K562 (cell line): ENCODE results near the gene PIK3C2B. TPM values are rescaled to one million over a fixed set of nuclear protein-coding genes. Genes with fewer than 3 reads are reported as not detected.

ENCODE experiments used
- BRF1 ChIP-seq: IDR thresholded peaks from 3 replicates; pipeline ENCODE4 v1.6.1; 2011; ENCODE audit warnings: borderline replicate concordance, mild to moderate bottlenecking; ENCODE audit not compliant: insufficient read length; ENCODE audit errors: extremely low read depth
- CBX3 ChIP-seq, 2 experiments: IDR thresholded peaks; 1 replicate in 1 of 2; 2 replicates in 1 of 2; pipeline ENCODE4 v1.6.1; 2012; ENCODE audit warnings: inconsistent platforms in 2 of 2, low read length in 2 of 2, borderline replicate concordance in 1 of 2, control low read depth in 1 of 2
- CREM ChIP-seq: IDR thresholded peaks from 2 replicates; pipeline ENCODE4 v1.6.1; 2014; ENCODE audit warnings: antibody characterized with exemption, low read depth
- ELF2 ChIP-seq: fragments of 250-450 bp; sonication (Bioruptor Pico); IDR thresholded peaks from 2 replicates; pipeline ENCODE4 v1.5.0; 2021; ENCODE audit warnings: mild to moderate bottlenecking
- FOSL1 ChIP-seq: fragments of 200-800 bp; sonication (Bioruptor generic); conservative IDR thresholded peaks from 2 replicates; pipeline ENCODE4 v1.6.1; 2016; ENCODE audit warnings: missing genetic modification characterization, missing compliant biosample characterization
- GABPA ChIP-seq: fragments of 200-800 bp; sonication (Bioruptor generic); conservative IDR thresholded peaks from 2 replicates; pipeline ENCODE4 v1.6.1; 2016; ENCODE audit warnings: low read depth, missing genetic modification characterization, missing compliant biosample characterization
- GABPB1 ChIP-seq: sonication (generic); formaldehyde crosslinking; IDR thresholded peaks from 2 replicates; pipeline ENCODE4 v1.8.0; 2022; ENCODE audit warnings: mild to moderate bottlenecking, missing genetic modification reagents
- HEY1 ChIP-seq: fragments of 250-450 bp; sonication (Bioruptor Pico); IDR thresholded peaks from 2 replicates; pipeline ENCODE4 v1.5.0; 2020; ENCODE audit warnings: mild to moderate bottlenecking, moderate library complexity, borderline replicate concordance
- HNRNPL ChIP-seq: fragments of 200-400 bp; formaldehyde crosslinking; IDR thresholded peaks from 2 replicates; pipeline ENCODE4 v1.6.1; 2017; ENCODE audit warnings: low read depth, mild to moderate bottlenecking, low read length
- MEIS2 ChIP-seq: fragments of 450-650 bp; IDR thresholded peaks from 2 replicates; pipeline ENCODE4 v1.6.1; 2014; ENCODE audit warnings: mild to moderate bottlenecking; ENCODE audit not compliant: partially characterized antibody
- NEUROD1 ChIP-seq: fragments of 150-350 bp; IDR thresholded peaks from 2 replicates; pipeline ENCODE4 v1.6.1; 2014; ENCODE audit warnings: borderline replicate concordance, low read length, low read depth; ENCODE audit not compliant: partially characterized antibody
- PML ChIP-seq: IDR thresholded peaks from 2 replicates; pipeline ENCODE4 v1.6.1; 2012; ENCODE audit warnings: low read length, inconsistent platforms
- POLR2AphosphoS2 ChIP-seq: IDR thresholded peaks from 2 replicates; pipeline ENCODE4 v1.6.1; 2012; ENCODE audit warnings: low read length, improper control_type of control experiment
- POLR3A ChIP-seq: IDR thresholded peaks from 2 replicates; pipeline ENCODE4 v1.6.1; 2011; ENCODE audit warnings: borderline replicate concordance, mild to moderate bottlenecking, moderate library complexity; ENCODE audit not compliant: insufficient read length, insufficient read depth; ENCODE audit errors: extremely low read depth
- RBM22 ChIP-seq: fragments of 200-400 bp; formaldehyde crosslinking; IDR thresholded peaks from 2 replicates; pipeline ENCODE4 v1.6.1; 2018; ENCODE audit warnings: low read length, low read depth; ENCODE audit not compliant: poor library complexity, severe bottlenecking
- RHOXF2B ChIP-seq: fragments of 250-450 bp; sonication (Bioruptor Pico); conservative IDR thresholded peaks from 2 replicates; pipeline ENCODE4 v1.5.1; 2021
- ZBTB7A ChIP-seq: IDR thresholded peaks from 2 replicates; pipeline ENCODE4 v1.6.1; 2011; ENCODE audit warnings: low read depth, mild to moderate bottlenecking, low read length, moderate library complexity, borderline replicate concordance; ENCODE audit not compliant: control insufficient read depth
- ZNF174 ChIP-seq: fragments of 250-450 bp; sonication (Bioruptor Pico); IDR thresholded peaks from 2 replicates; pipeline ENCODE4 v1.4.0; 2020; ENCODE audit warnings: mild to moderate bottlenecking
- ZNF324 ChIP-seq: fragments of 250-450 bp; sonication (Bioruptor Pico); IDR thresholded peaks from 2 replicates; pipeline ENCODE4 v1.4.0; 2020; ENCODE audit warnings: mild to moderate bottlenecking
- ZNF551 ChIP-seq: fragments of 250-450 bp; sonication (Bioruptor Pico); IDR thresholded peaks from 2 replicates; pipeline ENCODE4 v1.5.0; 2021; ENCODE audit warnings: mild to moderate bottlenecking, moderate library complexity
- ZSCAN32 ChIP-seq: fragments of 450-650 bp; formaldehyde crosslinking; IDR thresholded peaks from 2 replicates; pipeline ENCODE4 v1.4.0; 2020; ENCODE audit warnings: mild to moderate bottlenecking, moderate library complexity
- polyA plus RNA-seq, 8 experiments: library from polyadenylated mRNA; depleted of rRNA in 4 of 8; stranded (reverse) in 5 of 8; unstranded in 3 of 8; fragments of >200 nt; fragmentation: Nextera tagmentation in 2 of 8; fragmentation: Illumina TruSeq in 1 of 8; extraction: Ambion mirVana in 2 of 8; extraction: Trizol in 1 of 8; gene quantifications; 2 replicates each; pipeline versions ENCODE4 v1.2.1 to v1.2.3, GENCODE V29; 2011 to 2014; ENCODE audit warnings: inconsistent platforms in 1 of 8, missing spikeins in 1 of 8
- total RNA-seq, 7 experiments: library from RNA; depleted of rRNA in 6 of 7; stranded (reverse); fragments of >200 nt in 6 of 7; fragmentation: Illumina TruSeq in 2 of 7; extraction: Trizol in 2 of 7; gene quantifications; 2 replicates each; pipeline versions ENCODE4 v1.2.1 to v1.2.3, GENCODE V29; 2011 to 2021; ENCODE audit warnings: low replicate concordance in 1 of 7
- TF ChIP-seq, protein P1 (sequence below): fragments of 450-650 bp; IDR thresholded peaks from 2 replicates; pipeline ENCODE4 v1.6.1; 2016; ENCODE audit warnings: borderline replicate concordance
- TF ChIP-seq, protein P2 (sequence below), 2 experiments: fragments of 250-450 bp in 1 of 2; fragments of 450-650 bp in 1 of 2; sonication (Bioruptor Pico) in 1 of 2; IDR thresholded peaks; 2 replicates each; pipeline versions ENCODE4 v1.6.1 to v1.8.0; 2016 to 2021; ENCODE audit warnings: mild to moderate bottlenecking in 2 of 2, moderate library complexity in 2 of 2, missing compliant biosample characterization in 1 of 2, missing genetic modification characterization in 1 of 2
- TF ChIP-seq, protein P3 (sequence below): fragments of 450-650 bp; formaldehyde crosslinking; IDR thresholded peaks from 2 replicates; pipeline ENCODE4 v1.4.0; 2020; ENCODE audit warnings: mild to moderate bottlenecking, mixed read lengths
- TF ChIP-seq, protein P4 (sequence below): fragments of 450-650 bp; formaldehyde crosslinking; IDR thresholded peaks from 2 replicates; pipeline ENCODE4 v1.4.0; 2020; ENCODE audit warnings: mild to moderate bottlenecking

PIK3C2B gene
- total and polyA plus RNA-seq, 9 of the 15 experiments (the other 6 are each of a cell fraction or from before 2014, with no cell fraction given) = 0.10 to 2.9 (median 0.72) TPM

DNA sequence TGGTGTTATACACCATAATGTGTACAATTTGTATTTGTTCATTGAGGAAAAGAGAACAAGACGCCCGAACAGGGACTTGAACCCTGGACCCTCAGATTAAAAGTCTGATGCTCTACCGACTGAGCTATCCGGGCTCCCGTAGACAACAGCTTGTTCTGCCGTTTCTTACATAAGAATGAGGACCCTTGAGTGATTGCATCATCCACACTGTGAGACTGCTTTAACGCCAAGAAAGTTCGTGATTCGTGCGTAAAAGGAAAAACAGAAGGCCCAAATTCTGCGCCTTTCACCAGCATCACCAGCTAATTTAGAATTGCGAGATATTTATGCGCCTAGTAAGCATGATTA, 12.3 kb upstream of the PIK3C2B start (continued):
- TF ChIP-seq HNRNPL (no peak), POLR3A (peak; percentile 87), ZNF324 (CRISPR knock-in tag) (no peak), POLR2AphosphoS2 (no peak), RHOXF2B (CRISPR knock-in tag) (peak; percentile 92; the same call in 1 of the 2 replicates), PML (0 out of 2 replicates have a peak, but pooled peaks have one; percentile 4), GABPB1 (CRISPR knock-in tag) (no peak; the same call in 1 of the 2 replicates), ELF2 (no peak), CREM (peak; percentile 90), ZNF174 (no peak), BRF1 (peak; percentile 88), ZBTB7A (peak; percentile 42; the same call in 1 of the 2 replicates), HEY1 (CRISPR knock-in tag) (peak; percentile 76), MEIS2 (peak; percentile 4), ZSCAN32 (peak; percentile 100), NEUROD1 (peak; percentile 70), RBM22 (no peak), FOSL1 (tag) (peak; percentile 16), GABPA (tag) (no peak), ZNF551 (CRISPR knock-in tag) (no peak), CBX3 (IDR thresholded peaks at IDR 0.05; ENCODE audit: borderline replicate concordance in 1 of 2, low read length in 2 of 2) (no peak; a peak in 1 of 3 replicates)
- TF ChIP-seq, protein P1, sequence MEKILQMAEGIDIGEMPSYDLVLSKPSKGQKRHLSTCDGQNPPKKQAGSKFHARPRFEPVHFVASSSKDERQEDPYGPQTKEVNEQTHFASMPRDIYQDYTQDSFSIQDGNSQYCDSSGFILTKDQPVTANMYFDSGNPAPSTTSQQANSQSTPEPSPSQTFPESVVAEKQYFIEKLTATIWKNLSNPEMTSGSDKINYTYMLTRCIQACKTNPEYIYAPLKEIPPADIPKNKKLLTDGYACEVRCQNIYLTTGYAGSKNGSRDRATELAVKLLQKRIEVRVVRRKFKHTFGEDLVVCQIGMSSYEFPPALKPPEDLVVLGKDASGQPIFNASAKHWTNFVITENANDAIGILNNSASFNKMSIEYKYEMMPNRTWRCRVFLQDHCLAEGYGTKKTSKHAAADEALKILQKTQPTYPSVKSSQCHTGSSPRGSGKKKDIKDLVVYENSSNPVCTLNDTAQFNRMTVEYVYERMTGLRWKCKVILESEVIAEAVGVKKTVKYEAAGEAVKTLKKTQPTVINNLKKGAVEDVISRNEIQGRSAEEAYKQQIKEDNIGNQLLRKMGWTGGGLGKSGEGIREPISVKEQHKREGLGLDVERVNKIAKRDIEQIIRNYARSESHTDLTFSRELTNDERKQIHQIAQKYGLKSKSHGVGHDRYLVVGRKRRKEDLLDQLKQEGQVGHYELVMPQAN = no peak
- TF ChIP-seq, protein P2, sequence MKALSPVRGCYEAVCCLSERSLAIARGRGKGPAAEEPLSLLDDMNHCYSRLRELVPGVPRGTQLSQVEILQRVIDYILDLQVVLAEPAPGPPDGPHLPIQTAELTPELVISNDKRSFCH (CRISPR knock-in tag; IDR thresholded peaks at IDR 0.05) = no peak
- TF ChIP-seq, protein P2 (tag; IDR thresholded peaks at IDR 0.05) = peak; percentile 48; the same call in 1 of the 2 replicates
- TF ChIP-seq, protein P3, sequence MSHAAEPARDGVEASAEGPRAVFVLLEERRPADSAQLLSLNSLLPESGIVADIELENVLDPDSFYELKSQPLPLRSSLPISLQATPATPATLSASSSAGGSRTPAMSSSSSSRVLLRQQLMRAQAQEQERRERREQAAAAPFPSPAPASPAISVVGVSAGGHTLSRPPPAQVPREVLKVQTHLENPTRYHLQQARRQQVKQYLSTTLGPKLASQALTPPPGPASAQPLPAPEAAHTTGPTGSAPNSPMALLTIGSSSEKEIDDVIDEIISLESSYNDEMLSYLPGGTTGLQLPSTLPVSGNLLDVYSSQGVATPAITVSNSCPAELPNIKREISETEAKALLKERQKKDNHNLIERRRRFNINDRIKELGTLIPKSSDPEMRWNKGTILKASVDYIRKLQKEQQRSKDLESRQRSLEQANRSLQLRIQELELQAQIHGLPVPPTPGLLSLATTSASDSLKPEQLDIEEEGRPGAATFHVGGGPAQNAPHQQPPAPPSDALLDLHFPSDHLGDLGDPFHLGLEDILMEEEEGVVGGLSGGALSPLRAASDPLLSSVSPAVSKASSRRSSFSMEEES = no peak
- TF ChIP-seq, protein P4, sequence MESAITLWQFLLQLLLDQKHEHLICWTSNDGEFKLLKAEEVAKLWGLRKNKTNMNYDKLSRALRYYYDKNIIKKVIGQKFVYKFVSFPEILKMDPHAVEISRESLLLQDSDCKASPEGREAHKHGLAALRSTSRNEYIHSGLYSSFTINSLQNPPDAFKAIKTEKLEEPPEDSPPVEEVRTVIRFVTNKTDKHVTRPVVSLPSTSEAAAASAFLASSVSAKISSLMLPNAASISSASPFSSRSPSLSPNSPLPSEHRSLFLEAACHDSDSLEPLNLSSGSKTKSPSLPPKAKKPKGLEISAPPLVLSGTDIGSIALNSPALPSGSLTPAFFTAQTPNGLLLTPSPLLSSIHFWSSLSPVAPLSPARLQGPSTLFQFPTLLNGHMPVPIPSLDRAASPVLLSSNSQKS (CRISPR knock-in tag) = no peak
